ENCODE measurements around the gene PSMB2.
A peak's percentile ranks its signal among the peaks of the same experiment; 100 is the strongest.

PSMB2 gene

GRCh38 chr1:35559317-35559944 lies 81.9 kb downstream of the PSMB2 start:
- Histone ChIP-seq H3K4me1 (ENCODE audit: insufficient read depth, low read length) (peaks cover 40% of the 10 kb centered on the region), H3K27me3 (ENCODE audit: insufficient read depth, low read length) (no peaks in the 10 kb centered on the region), H3K4me3 (ENCODE audit: low read length) (no peak overlapping the region), H2AFZ (ENCODE audit: low read depth, low read length) (no peak overlapping the region), H3K9me3 (ENCODE audit: low read length) (no peaks in the 10 kb centered on the region), H3K36me3 (ENCODE audit: insufficient read depth, low read length) (peaks cover 25% of the 10 kb centered on the region)

GRCh38 chr1:35558374-35559316 lies 82.7 kb downstream of the PSMB2 start:
- Histone ChIP-seq H3K36me3 (ENCODE audit: insufficient read depth, low read length) (peaks cover 22% of the 10 kb centered on the region), H2AFZ (ENCODE audit: low read depth, low read length) (no peak overlapping the region), H3K9me3 (ENCODE audit: low read length) (no peaks in the 10 kb centered on the region), H3K4me1 (ENCODE audit: insufficient read depth, low read length) (peaks cover 42% of the 10 kb centered on the region), H3K27me3 (ENCODE audit: insufficient read depth, low read length) (no peaks in the 10 kb centered on the region), H3K4me3 (ENCODE audit: low read length) (peak overlapping the region; percentile 69)

GRCh38 chr1:35557611-35558373 lies 83.5 kb downstream of the PSMB2 start, which contains the start of gene NCDN:
Gene NCDN (plus strand): TSS chr1:35557799. CDS start chr1:35558191, 392 bp downstream.
- H2AFZ ChIP-seq (ENCODE audit: low read depth, low read length): peak within 1 kb of the TSS; percentile 81
- H3K9me3 ChIP-seq (ENCODE audit: low read length): no peaks in the 10 kb centered on the region
- peaks cover 26% of the 10 kb centered on the region for H3K36me3 ChIP-seq (ENCODE audit: insufficient read depth, low read length)
- peaks cover 42% of the 10 kb centered on the region for H3K4me1 ChIP-seq (ENCODE audit: insufficient read depth, low read length)
- H3K27me3 ChIP-seq (ENCODE audit: insufficient read depth, low read length): no peaks in the 10 kb centered on the region
- peak within 1 kb of the TSS; percentile 69 for H3K4me3 ChIP-seq (ENCODE audit: low read length)

- peaks cover 42% of the 10 kb centered on the region for H3K4me1 ChIP-seq (ENCODE audit: insufficient read depth, low read length)
- H3K9me3 ChIP-seq (ENCODE audit: low read length): no peaks in the 10 kb centered on the region
- peak within 1 kb of the TSS; percentile 69 for H3K4me3 ChIP-seq (ENCODE audit: low read length)
- H3K36me3 ChIP-seq (ENCODE audit: insufficient read depth, low read length): peaks cover 27% of the 10 kb centered on the region
- no peaks in the 10 kb centered on the region for H3K27me3 ChIP-seq (ENCODE audit: insufficient read depth, low read length)
- peak within 1 kb of the TSS; percentile 81 for H2AFZ ChIP-seq (ENCODE audit: low read depth, low read length)
Observed at GRCh38 chr1:35557118-35557610, 84.2 kb downstream of the PSMB2 start, which contains the start of gene KIAA0319L. Gene KIAA0319L (minus strand): TSS chr1:35557403. CDS start chr1:35554491, 2,912 bp downstream.

- peaks cover 30% of the 10 kb centered on the region for H3K36me3 ChIP-seq (ENCODE audit: insufficient read depth, low read length)
- peaks cover 42% of the 10 kb centered on the region for H3K4me1 ChIP-seq (ENCODE audit: insufficient read depth, low read length)
- H2AFZ ChIP-seq (ENCODE audit: low read depth, low read length): no peak overlapping the region
- peak overlapping the region; percentile 69 for H3K4me3 ChIP-seq (ENCODE audit: low read length)
- H3K27me3 ChIP-seq (ENCODE audit: insufficient read depth, low read length): no peaks in the 10 kb centered on the region
- no peaks in the 10 kb centered on the region for H3K9me3 ChIP-seq (ENCODE audit: low read length)
Observed at GRCh38 chr1:35556484-35557117, 84.7 kb downstream of the PSMB2 start.

- H3K4me3 ChIP-seq (ENCODE audit: low read length): peak overlapping the region; percentile 69
- H3K9me3 ChIP-seq (ENCODE audit: low read length): no peaks in the 10 kb centered on the region
- H3K27me3 ChIP-seq (ENCODE audit: insufficient read depth, low read length): no peaks in the 10 kb centered on the region
Observed at GRCh38 chr1:35555601-35556477, 85.5 kb downstream of the PSMB2 start.

GRCh38 chr1:35555212-35555584 lies 86.1 kb downstream of the PSMB2 start:
- no peaks in the 10 kb centered on the region for H3K27me3 ChIP-seq (ENCODE audit: insufficient read depth, low read length)
- no peak overlapping the region for H2AFZ ChIP-seq (ENCODE audit: low read depth, low read length)
- H3K36me3 ChIP-seq (ENCODE audit: insufficient read depth, low read length): peaks cover 28% of the 10 kb centered on the region
- H3K4me3 ChIP-seq (ENCODE audit: low read length): no peak overlapping the region
- no peaks in the 10 kb centered on the region for H3K9me3 ChIP-seq (ENCODE audit: low read length)
- H3K4me1 ChIP-seq (ENCODE audit: insufficient read depth, low read length): peaks cover 39% of the 10 kb centered on the region

More at GRCh38 chr1:35555601-35556477, 85.5 kb downstream of the PSMB2 start:
- H3K4me1 ChIP-seq (ENCODE audit: insufficient read depth, low read length): peaks cover 39% of the 10 kb centered on the region
- H2AFZ ChIP-seq (ENCODE audit: low read depth, low read length): no peak overlapping the region
- peaks cover 30% of the 10 kb centered on the region for H3K36me3 ChIP-seq (ENCODE audit: insufficient read depth, low read length)

- Histone ChIP-seq H3K4me1 (ENCODE audit: insufficient read depth, low read length) (peaks cover 38% of the 10 kb centered on the region), H2AFZ (ENCODE audit: low read depth, low read length) (no peak overlapping the region), H3K4me3 (ENCODE audit: low read length) (no peak overlapping the region), H3K36me3 (ENCODE audit: insufficient read depth, low read length) (peaks cover 32% of the 10 kb centered on the region), H3K27me3 (ENCODE audit: insufficient read depth, low read length) (no peaks in the 10 kb centered on the region), H3K9me3 (ENCODE audit: low read length) (no peaks in the 10 kb centered on the region)
Observed at GRCh38 chr1:35554266-35555211, 86.8 kb downstream of the PSMB2 start.

GRCh38 chr1:35553851-35554250 lies 87.5 kb downstream of the PSMB2 start:
- Histone ChIP-seq H3K9me3 (ENCODE audit: low read length) (no peaks in the 10 kb centered on the region), H3K4me3 (ENCODE audit: low read length) (no peak overlapping the region), H3K27me3 (ENCODE audit: insufficient read depth, low read length) (no peaks in the 10 kb centered on the region), H3K4me1 (ENCODE audit: insufficient read depth, low read length) (peaks cover 31% of the 10 kb centered on the region), H3K36me3 (ENCODE audit: insufficient read depth, low read length) (peaks cover 36% of the 10 kb centered on the region), H2AFZ (ENCODE audit: low read depth, low read length) (no peak overlapping the region)
